Upper lobe of left lung (tissue), 6 donors: Measurements from ENCODE around the gene GABBR2. TPM values are rescaled to one million over a fixed set of nuclear protein-coding genes. Genes with fewer than 3 reads are reported as not detected.

Experiments used
- ATAC-seq, 2 donors: fragments of 200-7000 bp; cut with Tn5 transposase; one replicate each; pipeline ENCODE4 v1.9.1; 2022; ENCODE audit warnings: mild to moderate bottlenecking in 2 of 2, moderate library complexity in 2 of 2; ENCODE audit not compliant: low FRiP score in 2 of 2
- DNase-seq, 2 donors: peaks; one replicate each; pipeline ENCODE4 v3.0.0-alpha.2; 2019 to 2020
- H3K27ac ChIP-seq, 4 donors: fragments of 200-600 bp; sonication (generic); one replicate each; pipeline ENCODE4 v1.5.1; 2016 to 2019
- H3K27me3 ChIP-seq, 4 donors: fragments of 200-600 bp; sonication (generic); one replicate each; pipeline ENCODE4 v1.5.1; 2017 to 2019
- H3K36me3 ChIP-seq, 4 donors: fragments of 200-600 bp; sonication (generic); one replicate each; pipeline ENCODE4 v1.5.1; 2016 to 2019
- H3K4me1 ChIP-seq, 4 donors: fragments of 200-600 bp; sonication (generic); one replicate each; pipeline ENCODE4 v1.5.1; 2018 to 2019
- H3K4me3 ChIP-seq, 4 donors: fragments of 200-600 bp; sonication (generic); one replicate each; pipeline ENCODE4 v1.5.1; 2017 to 2019; ENCODE audit warnings: mild to moderate bottlenecking in 2 of 4, moderate library complexity in 1 of 4
- H3K9me3 ChIP-seq, 4 donors: fragments of 200-600 bp; sonication (generic); one replicate each; pipeline ENCODE4 v1.5.1; 2018 to 2019
- CTCF ChIP-seq, 6 experiments: fragments of 450-650 bp in 4 of 6; fragments of 200-600 bp in 2 of 6; sonication (generic) in 2 of 6; IDR thresholded peaks; one replicate each; pipeline ENCODE4 v1.5.1; 2016 to 2019; ENCODE audit warnings: antibody characterized with exemption in 6 of 6
- EP300 ChIP-seq, 4 donors: sonication (generic); formaldehyde crosslinking; IDR thresholded peaks; one replicate each; pipeline ENCODE4 v1.5.1; 2017; ENCODE audit warnings: antibody characterized with exemption in 4 of 4, control low read depth in 2 of 4
- POLR2A ChIP-seq, 4 donors: fragments of 450-650 bp; IDR thresholded peaks; one replicate each; pipeline ENCODE4 v1.5.1; 2016 to 2017; ENCODE audit warnings: antibody characterized with exemption in 4 of 4, mild to moderate bottlenecking in 2 of 4
- POLR2AphosphoS5 ChIP-seq, 2 donors: sonication (generic); formaldehyde crosslinking; IDR thresholded peaks; one replicate each; pipeline ENCODE4 v1.5.1; 2017; ENCODE audit warnings: antibody characterized with exemption in 2 of 2
- WGBS, 2 donors: methylation state at CpG; one replicate each; pipeline ENCODE4 v1.1.5; 2017 to 2018; 5-methylcytosine and 5-hydroxymethylcytosine counted together
- total RNA-seq, 6 donors: library from RNA; depleted of rRNA in 4 of 6; stranded (reverse); fragments of >200 nt in 4 of 6; gene quantifications; one replicate each; pipeline versions ENCODE4 v1.1.0 to v1.2.1, GENCODE V29; 2016 to 2021
- donor health status: DM: no; HTN: no; CAD: no; lungs with moderate emphysema.
- donor health status: DM: no; HTN: yes; CAD: no; lungs with severe emphysema.

GABBR2 gene
- total RNA-seq, 6 donors from 2014 or later: 0.15 to 1.00 (median 0.81) TPM; not detected in 1

DNA sequence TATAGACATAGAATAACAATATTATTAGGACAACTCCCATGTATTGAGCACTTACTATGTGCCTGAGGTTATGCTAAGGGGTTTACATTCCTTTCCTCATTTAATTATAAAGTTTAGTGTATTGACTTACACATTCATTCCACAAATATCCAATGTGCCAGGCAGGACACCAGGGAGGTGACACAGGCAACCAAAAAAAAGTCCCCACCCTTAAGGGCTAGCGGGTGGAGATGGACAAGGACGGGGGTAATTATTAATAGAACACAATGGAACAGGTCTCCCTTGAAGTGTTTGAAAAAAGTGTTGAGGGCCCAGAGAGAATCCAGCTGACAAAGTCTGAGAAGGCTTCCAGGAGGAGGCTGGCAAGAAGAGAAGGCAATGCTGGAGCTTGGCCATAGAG is 459.0 kb downstream of the GABBR2 start:
- TF ChIP-seq CTCF (IDR thresholded peaks at IDR 0.05) (no peak), POLR2A (IDR thresholded peaks at IDR 0.05) (no peak), EP300 (IDR thresholded peaks at IDR 0.05) (peak in 1 of 4 donors; percentile 22), POLR2AphosphoS5 (IDR thresholded peaks at IDR 0.05) (peak in 1 of 2 donors; percentile 12)
- peak overlapping the region; percentile 75 to 98 (median 89) for H3K27ac ChIP-seq
- H3K36me3 ChIP-seq: peaks cover 0 to 21% (median 7%) of the 10 kb centered on the region in 4 donors

GRCh38 chr9:98248737-98249474 is 459.8 kb downstream of the GABBR2 start:
- no peaks in the 10 kb centered on the region for H3K27me3 ChIP-seq
- peaks cover 0 to 26% (median 8%) of the 10 kb centered on the region in 4 donors for H3K36me3 ChIP-seq
- peaks cover 62 to 78% (median 69%) of the 10 kb centered on the region in 4 donors for H3K4me1 ChIP-seq
- TF ChIP-seq POLR2AphosphoS5 (IDR thresholded peaks at IDR 0.05): peak; percentile 78 to 82
- TF ChIP-seq EP300 (IDR thresholded peaks at IDR 0.05): peak; percentile 6 to 99 (median 78)
- no peak for TF ChIP-seq POLR2A (IDR thresholded peaks at IDR 0.05)
- no peak for TF ChIP-seq CTCF (IDR thresholded peaks at IDR 0.05)
- H3K27ac ChIP-seq: peak overlapping the region; percentile 75 to 98 (median 89)
- ATAC-seq (peak; percentile 75 to 85), DNase-seq (peak; percentile 87 to 95)
- no peaks in the 10 kb centered on the region for H3K9me3 ChIP-seq
- H3K4me3 ChIP-seq: no peak overlapping the region
- WGBS, 2 donors: 31 to 36% methylated on average over 14 to 16 of the region's 16 CpGs

More for the DNA sequence above, 459.0 kb downstream of the GABBR2 start:
- no peaks in the 10 kb centered on the region for H3K9me3 ChIP-seq
- peaks cover 67 to 84% (median 74%) of the 10 kb centered on the region in 4 donors for H3K4me1 ChIP-seq
- WGBS, 2 donors: 51 to 71% methylated on average over 2 of the region's 2 CpGs
- DNase-seq (peak in 1 of 2 donors; percentile 42), ATAC-seq (no peak)
- no peaks in the 10 kb centered on the region for H3K27me3 ChIP-seq
- no peak overlapping the region for H3K4me3 ChIP-seq

GRCh38 chr9:98247831-98248657 is 460.7 kb downstream of the GABBR2 start:
- peaks cover 57 to 73% (median 68%) of the 10 kb centered on the region in 4 donors for H3K4me1 ChIP-seq

DNA sequence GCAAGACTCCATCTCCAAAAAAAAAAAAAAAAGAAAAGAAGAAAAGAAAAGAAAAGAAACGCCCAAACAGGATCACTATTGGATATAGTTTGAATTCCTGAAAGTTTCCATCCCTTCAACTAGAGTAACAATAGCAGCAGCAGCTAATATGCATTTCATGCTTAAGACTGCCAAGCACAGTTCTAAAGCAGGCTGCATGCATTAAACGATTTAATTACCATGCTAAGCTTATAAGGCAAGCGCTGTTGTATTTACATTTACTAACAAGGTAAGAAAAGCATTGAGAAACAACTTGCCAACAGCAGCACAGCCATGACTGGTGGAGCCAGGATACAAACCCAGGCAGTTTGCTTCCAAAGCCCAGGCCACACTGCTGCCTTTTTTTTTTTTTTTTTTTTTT is 466.3 kb downstream of the GABBR2 start:
- Histone ChIP-seq H3K36me3 (peaks cover 0 to 48% (median 8%) of the 10 kb centered on the region in 4 donors), H3K4me1 (peaks cover 7 to 31% (median 29%) of the 10 kb centered on the region in 4 donors), H3K27me3 (no peaks in the 10 kb centered on the region), H3K4me3 (no peak overlapping the region), H3K27ac (no peak overlapping the region), H3K9me3 (no peaks in the 10 kb centered on the region)
- ATAC-seq (no peak), DNase-seq (no peak)
- TF ChIP-seq CTCF (IDR thresholded peaks at IDR 0.05) (no peak), POLR2AphosphoS5 (IDR thresholded peaks at IDR 0.05) (no peak), POLR2A (IDR thresholded peaks at IDR 0.05) (no peak), EP300 (IDR thresholded peaks at IDR 0.05) (no peak)
- WGBS, 2 donors: 84 to 92% methylated on average over 3 of the region's 3 CpGs

More at GRCh38 chr9:98247831-98248657, 460.7 kb downstream of the GABBR2 start:
- 63 to 68% methylated on average over 7 to 8 of the region's 8 CpGs for WGBS, 2 donors
- Histone ChIP-seq H3K36me3 (peaks cover 0 to 35% (median 13%) of the 10 kb centered on the region in 4 donors), H3K27me3 (no peaks in the 10 kb centered on the region), H3K9me3 (no peaks in the 10 kb centered on the region), H3K4me3 (no peak overlapping the region), H3K27ac (peak overlapping the region; percentile 75 to 98 (median 89))
- no peak for TF ChIP-seq POLR2A (IDR thresholded peaks at IDR 0.05)
- TF ChIP-seq EP300 (IDR thresholded peaks at IDR 0.05): no peak
- no peak for TF ChIP-seq POLR2AphosphoS5 (IDR thresholded peaks at IDR 0.05)
- no peak for TF ChIP-seq CTCF (IDR thresholded peaks at IDR 0.05)
- no peak for DNase-seq
- peak in 1 of 2 donors; percentile 23 for ATAC-seq
